ENCODE results near the gene CUEDC1.

The CUEDC1 gene

GRCh38 chr17:57874058-57874419 lies 81.2 kb downstream of the CUEDC1 start:
- DNase-seq, result no peak

- DNase-seq, result no peak
These were observed 81.8 kb downstream of the CUEDC1 start for GRCh38 chr17:57873261-57874057.

GRCh38 chr17:57872536-57872935 lies 82.7 kb downstream of the CUEDC1 start:
- no peak for DNase-seq

- no peak for DNase-seq
These were observed 83.3 kb downstream of the CUEDC1 start for GRCh38 chr17:57871863-57872262.

GRCh38 chr17:57871155-57871554 lies 84.1 kb downstream of the CUEDC1 start:
- no peak for DNase-seq

- DNase-seq, result no peak
These were observed 85.0 kb downstream of the CUEDC1 start for GRCh38 chr17:57870283-57870635.

GRCh38 chr17:57869617-57870282 lies 85.5 kb downstream of the CUEDC1 start:
- DNase-seq, result no peak

- DNase-seq, result no peak
These were observed 86.1 kb downstream of the CUEDC1 start for GRCh38 chr17:57868910-57869616.

- DNase-seq, result peak; percentile 77
These were observed 87.0 kb downstream of the CUEDC1 start for GRCh38 chr17:57868007-57868909.

GRCh38 chr17:57867126-57867525 lies 88.1 kb downstream of the CUEDC1 start:
- DNase-seq, result no peak

GRCh38 chr17:57866723-57867122 lies 88.5 kb downstream of the CUEDC1 start:
- DNase-seq, result no peak

GRCh38 chr17:57866319-57866718 lies 88.9 kb downstream of the CUEDC1 start:
- DNase-seq, result no peak

GRCh38 chr17:57864273-57864672 lies 90.9 kb downstream of the CUEDC1 start:
- DNase-seq, result no peak

GRCh38 chr17:57862694-57863667 lies 92.2 kb downstream of the CUEDC1 start:
- no peak for DNase-seq

- DNase-seq, result no peak
These were observed 93.2 kb downstream of the CUEDC1 start for GRCh38 chr17:57861790-57862693.

GRCh38 chr17:57861000-57861789 lies 94.0 kb downstream of the CUEDC1 start:
- peak; percentile 78 for DNase-seq

- no peak for DNase-seq
These were observed 94.7 kb downstream of the CUEDC1 start for GRCh38 chr17:57860414-57860999.

GRCh38 chr17:57859601-57860413 lies 95.4 kb downstream of the CUEDC1 start:
- DNase-seq, result no peak

Measured in inflammatory macrophage treated with lipopolysaccharide for 4 hours (primary cell).